HG03469 (cell line): ENCODE data around the gene UCHL3.

Experiments
- ATAC-seq: cut with Tn5 transposase; IDR thresholded peaks from one replicate; pipeline ENCODE4 v1.9.1; 2021; ENCODE audit warnings: mild to moderate bottlenecking, moderate library complexity, moderate number of reproducible peaks; ENCODE audit not compliant: unreplicated experiment

Gene UCHL3

GRCh38 chr13:75549262-75550158 lies at the start of gene UCHL3:
Gene UCHL3, plus strand, starts transcription at chr13:75549791. Its CDS starts 30 bp downstream, at chr13:75549821.
- peak; percentile 96 for ATAC-seq

- ATAC-seq, result no peak
Observed at GRCh38 chr13:75505327-75505726, 44.3 kb upstream of the UCHL3 start.

- no peak for ATAC-seq
Observed at GRCh38 chr13:75506018-75506417, 43.6 kb upstream of the UCHL3 start.

GRCh38 chr13:75507027-75508001 lies 42.3 kb upstream of the UCHL3 start:
- no peak for ATAC-seq

- ATAC-seq, result no peak
Observed at GRCh38 chr13:75508002-75508548, 41.5 kb upstream of the UCHL3 start.

GRCh38 chr13:75511051-75511625 lies 38.5 kb upstream of the UCHL3 start:
- no peak for ATAC-seq

GRCh38 chr13:75512253-75512652 lies 37.3 kb upstream of the UCHL3 start:
- peak; percentile 87 for ATAC-seq

- no peak for ATAC-seq
Observed at GRCh38 chr13:75513271-75513670, 36.3 kb upstream of the UCHL3 start.

- ATAC-seq, result no peak
Observed at GRCh38 chr13:75514080-75514995, 35.3 kb upstream of the UCHL3 start.

GRCh38 chr13:75518439-75519088 lies 31.0 kb upstream of the UCHL3 start:
- no peak for ATAC-seq

- ATAC-seq, result no peak
Observed at GRCh38 chr13:75521956-75522355, 27.6 kb upstream of the UCHL3 start.

GRCh38 chr13:75530549-75530961 lies 19.0 kb upstream of the UCHL3 start:
- ATAC-seq, result no peak

- no peak for ATAC-seq
Observed at GRCh38 chr13:75533861-75534260, 15.7 kb upstream of the UCHL3 start.

- peak; percentile 84 for ATAC-seq
Observed at GRCh38 chr13:75537401-75538365, 11.9 kb upstream of the UCHL3 start, which contains the start of gene COMMD6. Gene COMMD6, minus strand, starts transcription at chr13:75537841. Its CDS starts 36 bp downstream, at chr13:75537805.

GRCh38 chr13:75541287-75541686 lies 8.3 kb upstream of the UCHL3 start:
- ATAC-seq, result no peak

- no peak for ATAC-seq
Observed at GRCh38 chr13:75541961-75542360, 7.6 kb upstream of the UCHL3 start.

GRCh38 chr13:75544681-75545330 lies 4.8 kb upstream of the UCHL3 start:
- ATAC-seq, result no peak
